HepG2 (cell line): ENCODE data around the gene CDC42EP1. TPM values are rescaled to one million over a fixed set of nuclear protein-coding genes. Genes with fewer than 3 reads are reported as not detected.

Experiments used
- ATM ChIP-seq: fragments of 450-650 bp; IDR thresholded peaks from 2 replicates; pipeline ENCODE4 v1.7.1; 2017; ENCODE audit warnings: mild to moderate bottlenecking, borderline replicate concordance
- CEBPB ChIP-seq: IDR thresholded peaks from 2 replicates; pipeline ENCODE4 v1.6.1; 2011; ENCODE audit warnings: low read depth, low read length, improper control_type of control experiment, borderline replicate concordance
- FOSL2 ChIP-seq: sonication (generic); formaldehyde crosslinking; IDR thresholded peaks from 2 replicates; pipeline ENCODE4 v1.4.0; 2020; ENCODE audit warnings: missing genetic modification reagents
- NPAS2 ChIP-seq: sonication (generic); formaldehyde crosslinking; IDR thresholded peaks from 2 replicates; pipeline ENCODE4 v1.8.0; 2022; ENCODE audit warnings: mild to moderate bottlenecking, missing genetic modification reagents, borderline replicate concordance
- POLR2G ChIP-seq: fragments of 200-400 bp; formaldehyde crosslinking; IDR thresholded peaks from 2 replicates; pipeline ENCODE4 v1.6.1; 2018; ENCODE audit warnings: mild to moderate bottlenecking, low read depth, low read length, moderate library complexity
- PPARG ChIP-seq: conservative IDR thresholded peaks from 2 replicates; pipeline ENCODE4 v1.6.1; 2016; ENCODE audit warnings: missing biosample characterization, missing genetic modification reagents
- SMARCE1 ChIP-seq: fragments of 450-650 bp; IDR thresholded peaks from 2 replicates; pipeline ENCODE4 v1.6.1; 2017; ENCODE audit warnings: borderline replicate concordance
- SP1 ChIP-seq, 2 experiments: fragments of 450-650 bp in 1 of 2; sonication (generic) in 1 of 2; formaldehyde crosslinking in 1 of 2; IDR thresholded peaks; 2 replicates each; pipeline versions ENCODE4 v1.4.0 to v1.6.1; 2016 to 2020; ENCODE audit warnings: missing genetic modification reagents in 1 of 2
- SRSF9 ChIP-seq: fragments of 200-400 bp; formaldehyde crosslinking; IDR thresholded peaks from 2 replicates; pipeline ENCODE4 v1.6.1; 2018; ENCODE audit warnings: borderline replicate concordance, mild to moderate bottlenecking, low read depth, low read length; ENCODE audit not compliant: insufficient read depth, poor library complexity, severe bottlenecking
- TEAD3 ChIP-seq: optimal IDR thresholded peaks from 2 replicates; pipeline ENCODE3; 2016; ENCODE audit warnings: borderline replicate concordance
- ZEB1 ChIP-seq: IDR thresholded peaks from 2 replicates; pipeline ENCODE4 v1.6.1; 2012; ENCODE audit warnings: mild to moderate bottlenecking, low read depth, inconsistent platforms; ENCODE audit not compliant: insufficient replicate concordance
- ZFP36L1 ChIP-seq: sonication (generic); formaldehyde crosslinking; IDR thresholded peaks from 2 replicates; pipeline ENCODE4 v1.8.0; 2022; ENCODE audit warnings: mild to moderate bottlenecking, missing genetic modification reagents, moderate library complexity
- ZNF547 ChIP-seq: sonication (generic); formaldehyde crosslinking; IDR thresholded peaks from 2 replicates; pipeline ENCODE4 v1.5.1; 2020; ENCODE audit warnings: mild to moderate bottlenecking, missing genetic modification reagents
- ZNF644 ChIP-seq: IDR thresholded peaks from 2 replicates; pipeline ENCODE4 v1.6.1; 2016; ENCODE audit warnings: low read depth
- polyA plus RNA-seq, 8 experiments: library from polyadenylated mRNA; depleted of rRNA in 3 of 8; stranded (reverse) in 7 of 8; unstranded in 1 of 8; fragments of >200 nt; fragmentation: Illumina TruSeq in 4 of 8; extraction: Trizol in 4 of 8; gene quantifications; 2 replicates each; pipeline versions ENCODE4 v1.2.1 to v1.2.3, GENCODE V29; 2011 to 2016; ENCODE audit warnings: low read depth in 4 of 8, missing spikeins in 1 of 8, mixed read lengths in 1 of 8; ENCODE audit not compliant: insufficient read depth in 1 of 8
- total RNA-seq, 5 experiments: library from RNA; depleted of rRNA; stranded (reverse); fragments of >200 nt; fragmentation: Illumina TruSeq; extraction: Trizol; gene quantifications; 2 replicates each; pipeline ENCODE4 v1.2.3, GENCODE V29; 2016; ENCODE audit warnings: low read depth in 1 of 5
- TF ChIP-seq, protein P1 (sequence below): sonication (generic); formaldehyde crosslinking; IDR thresholded peaks from 2 replicates; pipeline ENCODE4 v1.5.1; 2020; ENCODE audit warnings: missing genetic modification reagents, mild to moderate bottlenecking, borderline replicate concordance
- TF ChIP-seq, protein P2 (sequence below): sonication (generic); formaldehyde crosslinking; IDR thresholded peaks from 2 replicates; pipeline ENCODE4 v1.4.0; 2020; ENCODE audit warnings: missing genetic modification reagents
- TF ChIP-seq, protein P3 (sequence below): sonication (generic); formaldehyde crosslinking; IDR thresholded peaks from 2 replicates; pipeline ENCODE4 v1.4.0; 2020; ENCODE audit warnings: missing genetic modification reagents
- TF ChIP-seq, protein P4 (sequence below): sonication (generic); formaldehyde crosslinking; IDR thresholded peaks from 2 replicates; pipeline ENCODE4 v1.4.0; 2020; ENCODE audit warnings: missing genetic modification reagents
- TF ChIP-seq, protein P5 (sequence below): sonication (generic); formaldehyde crosslinking; IDR thresholded peaks from 2 replicates; pipeline ENCODE4 v1.4.0; 2020; ENCODE audit warnings: low read depth, mild to moderate bottlenecking, missing genetic modification reagents

Gene CDC42EP1
- total and polyA plus RNA-seq, 2 of the 13 experiments (the other 11 are each of a cell fraction or from before 2014, with no cell fraction given), result 17.1 to 29.5 TPM

DNA sequence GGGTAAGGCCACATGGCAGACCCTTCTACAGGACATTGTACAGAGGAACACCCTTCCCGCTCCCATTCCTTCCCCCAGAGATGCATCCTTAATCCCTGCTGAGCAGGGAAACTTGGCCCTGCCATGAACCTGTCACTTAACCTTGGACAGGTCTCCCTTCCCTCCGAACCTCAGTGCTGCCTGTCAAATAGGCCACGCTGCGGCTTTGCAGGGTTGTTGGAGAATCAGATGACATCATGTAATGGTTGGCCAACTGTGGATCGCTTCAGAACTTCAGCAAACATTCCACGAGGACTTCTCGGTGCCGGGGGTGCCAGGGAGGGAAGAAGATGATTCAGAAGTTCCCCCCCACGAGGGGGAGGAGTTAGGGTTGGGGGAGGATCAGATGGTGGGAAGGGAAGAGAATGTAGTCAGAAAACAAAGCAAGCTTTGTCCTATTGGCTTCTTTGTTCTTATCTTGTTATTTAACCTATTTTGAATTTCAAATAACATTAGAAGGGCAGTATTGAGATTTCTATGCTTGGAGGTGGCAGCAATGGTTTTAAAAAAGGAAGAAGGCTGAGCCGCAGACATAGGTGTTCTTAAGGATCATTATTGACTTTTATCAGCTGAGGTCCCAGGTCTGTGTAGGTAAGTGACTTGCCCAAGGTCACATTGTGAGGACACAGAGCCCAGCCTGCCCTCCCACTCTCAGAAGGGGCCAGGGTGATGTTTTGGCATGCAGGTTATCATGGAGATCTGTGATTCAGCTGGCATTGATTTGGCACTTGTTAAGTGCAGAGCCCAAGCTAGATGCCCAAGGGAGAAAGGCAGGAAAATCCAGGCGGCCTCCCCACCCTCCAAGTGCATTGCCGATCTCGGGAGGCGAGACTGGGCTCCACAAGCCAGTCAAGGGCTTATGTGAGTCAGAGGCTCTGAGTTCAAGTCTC, 3.1 kb downstream of the CDC42EP1 start (continued):
- TF ChIP-seq, protein P1, sequence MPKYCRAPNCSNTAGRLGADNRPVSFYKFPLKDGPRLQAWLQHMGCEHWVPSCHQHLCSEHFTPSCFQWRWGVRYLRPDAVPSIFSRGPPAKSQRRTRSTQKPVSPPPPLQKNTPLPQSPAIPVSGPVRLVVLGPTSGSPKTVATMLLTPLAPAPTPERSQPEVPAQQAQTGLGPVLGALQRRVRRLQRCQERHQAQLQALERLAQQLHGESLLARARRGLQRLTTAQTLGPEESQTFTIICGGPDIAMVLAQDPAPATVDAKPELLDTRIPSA (CRISPR knock-in tag), result no peak
- TF ChIP-seq ZNF547, result peak; percentile 61; the same call in 1 of the 2 replicates
- TF ChIP-seq TEAD3 (CRISPR knock-in tag), result peak; percentile 90
- TF ChIP-seq POLR2G, result peak; percentile 56
- TF ChIP-seq NPAS2 (CRISPR knock-in tag), result no peak
- TF ChIP-seq, protein P2, sequence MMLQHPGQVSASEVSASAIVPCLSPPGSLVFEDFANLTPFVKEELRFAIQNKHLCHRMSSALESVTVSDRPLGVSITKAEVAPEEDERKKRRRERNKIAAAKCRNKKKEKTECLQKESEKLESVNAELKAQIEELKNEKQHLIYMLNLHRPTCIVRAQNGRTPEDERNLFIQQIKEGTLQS (CRISPR knock-in tag), result peak; percentile 74
- no peak for TF ChIP-seq ZFP36L1
- TF ChIP-seq, protein P3, sequence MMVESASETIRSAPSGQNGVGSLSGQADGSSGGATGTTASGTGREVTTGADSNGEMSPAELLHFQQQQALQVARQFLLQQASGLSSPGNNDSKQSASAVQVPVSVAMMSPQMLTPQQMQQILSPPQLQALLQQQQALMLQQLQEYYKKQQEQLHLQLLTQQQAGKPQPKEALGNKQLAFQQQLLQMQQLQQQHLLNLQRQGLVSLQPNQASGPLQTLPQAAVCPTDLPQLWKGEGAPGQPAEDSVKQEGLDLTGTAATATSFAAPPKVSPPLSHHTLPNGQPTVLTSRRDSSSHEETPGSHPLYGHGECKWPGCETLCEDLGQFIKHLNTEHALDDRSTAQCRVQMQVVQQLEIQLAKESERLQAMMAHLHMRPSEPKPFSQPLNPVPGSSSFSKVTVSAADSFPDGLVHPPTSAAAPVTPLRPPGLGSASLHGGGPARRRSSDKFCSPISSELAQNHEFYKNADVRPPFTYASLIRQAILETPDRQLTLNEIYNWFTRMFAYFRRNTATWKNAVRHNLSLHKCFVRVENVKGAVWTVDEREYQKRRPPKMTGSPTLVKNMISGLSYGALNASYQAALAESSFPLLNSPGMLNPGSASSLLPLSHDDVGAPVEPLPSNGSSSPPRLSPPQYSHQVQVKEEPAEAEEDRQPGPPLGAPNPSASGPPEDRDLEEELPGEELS (CRISPR knock-in tag), result 0 out of 2 replicates have a peak, but pooled peaks have one; percentile 52
- TF ChIP-seq FOSL2, result peak; percentile 95
- TF ChIP-seq ZNF644 (CRISPR knock-in tag), result 0 out of 2 replicates have a peak, but pooled peaks have one; percentile 18
- no peak for TF ChIP-seq SMARCE1
- no peak for TF ChIP-seq SRSF9
- TF ChIP-seq PPARG (CRISPR knock-in tag), result 0 out of 2 replicates have a peak, but pooled peaks have one; percentile 23
- TF ChIP-seq, protein P4, sequence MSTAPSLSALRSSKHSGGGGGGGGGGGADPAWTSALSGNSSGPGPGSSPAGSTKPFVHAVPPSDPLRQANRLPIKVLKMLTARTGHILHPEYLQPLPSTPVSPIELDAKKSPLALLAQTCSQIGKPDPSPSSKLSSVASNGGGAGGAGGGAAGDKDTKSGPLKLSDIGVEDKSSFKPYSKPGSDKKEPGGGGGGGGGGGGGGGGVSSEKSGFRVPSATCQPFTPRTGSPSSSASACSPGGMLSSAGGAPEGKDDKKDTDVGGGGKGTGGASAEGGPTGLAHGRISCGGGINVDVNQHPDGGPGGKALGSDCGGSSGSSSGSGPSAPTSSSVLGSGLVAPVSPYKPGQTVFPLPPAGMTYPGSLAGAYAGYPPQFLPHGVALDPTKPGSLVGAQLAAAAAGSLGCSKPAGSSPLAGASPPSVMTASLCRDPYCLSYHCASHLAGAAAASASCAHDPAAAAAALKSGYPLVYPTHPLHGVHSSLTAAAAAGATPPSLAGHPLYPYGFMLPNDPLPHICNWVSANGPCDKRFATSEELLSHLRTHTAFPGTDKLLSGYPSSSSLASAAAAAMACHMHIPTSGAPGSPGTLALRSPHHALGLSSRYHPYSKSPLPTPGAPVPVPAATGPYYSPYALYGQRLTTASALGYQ, result no peak
- TF ChIP-seq ATM, result no peak
- peak; percentile 54; the same call in 1 of the 2 replicates for TF ChIP-seq CEBPB
- TF ChIP-seq, protein P5, sequence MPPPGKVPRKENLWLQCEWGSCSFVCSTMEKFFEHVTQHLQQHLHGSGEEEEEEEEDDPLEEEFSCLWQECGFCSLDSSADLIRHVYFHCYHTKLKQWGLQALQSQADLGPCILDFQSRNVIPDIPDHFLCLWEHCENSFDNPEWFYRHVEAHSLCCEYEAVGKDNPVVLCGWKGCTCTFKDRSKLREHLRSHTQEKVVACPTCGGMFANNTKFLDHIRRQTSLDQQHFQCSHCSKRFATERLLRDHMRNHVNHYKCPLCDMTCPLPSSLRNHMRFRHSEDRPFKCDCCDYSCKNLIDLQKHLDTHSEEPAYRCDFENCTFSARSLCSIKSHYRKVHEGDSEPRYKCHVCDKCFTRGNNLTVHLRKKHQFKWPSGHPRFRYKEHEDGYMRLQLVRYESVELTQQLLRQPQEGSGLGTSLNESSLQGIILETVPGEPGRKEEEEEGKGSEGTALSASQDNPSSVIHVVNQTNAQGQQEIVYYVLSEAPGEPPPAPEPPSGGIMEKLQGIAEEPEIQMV, result no peak
- TF ChIP-seq SP1 (IDR thresholded peaks at IDR 0.05), result no peak
- 0 out of 2 replicates have a peak, but pooled peaks have one; percentile 30 for TF ChIP-seq SP1 (CRISPR knock-in tag; IDR thresholded peaks at IDR 0.05)
- no peak for TF ChIP-seq ZEB1
